H9 (cell line): ENCODE data around the gene MND1. TPM values are rescaled to one million over a fixed set of nuclear protein-coding genes. Genes with fewer than 3 reads are reported as not detected.

Experiments used
- DNase-seq: peaks from one replicate; pipeline ENCODE4 v3.0.0-alpha.2; 2017
- H2AFZ ChIP-seq: one replicate; pipeline ENCODE4 v1.6.1; 2013; ENCODE audit warnings: mild to moderate bottlenecking, low read length, control low read depth, moderate library complexity
- H2AK5ac ChIP-seq: 2 replicates; pipeline ENCODE4 v1.6.1; 2013; ENCODE audit warnings: low read length, control low read depth, mixed read lengths; ENCODE audit not compliant: insufficient read length
- H2BK120ac ChIP-seq: one replicate; pipeline ENCODE4 v1.6.1; 2013; ENCODE audit warnings: low read depth, mild to moderate bottlenecking, low read length, control low read depth, inconsistent platforms; ENCODE audit not compliant: poor library complexity, severe bottlenecking
- H2BK12ac ChIP-seq: 2 replicates; pipeline ENCODE4 v1.6.1; 2013; ENCODE audit warnings: low read length, control low read depth, mixed read lengths, low read depth; ENCODE audit not compliant: insufficient read length
- H2BK15ac ChIP-seq: 2 replicates; pipeline ENCODE4 v1.6.1; 2013; ENCODE audit warnings: low read depth, low read length, control low read depth
- H2BK20ac ChIP-seq: one replicate; pipeline ENCODE4 v1.6.1; 2013; ENCODE audit warnings: low read depth, mild to moderate bottlenecking, low read length, control low read depth, inconsistent platforms; ENCODE audit not compliant: poor library complexity, severe bottlenecking
- H2BK5ac ChIP-seq: 2 replicates; pipeline ENCODE4 v1.6.1; 2013; ENCODE audit warnings: low read length, control low read depth, mixed read lengths; ENCODE audit not compliant: insufficient read length
- H3K14ac ChIP-seq: 2 replicates; pipeline ENCODE4 v1.6.1; 2013; ENCODE audit warnings: low read length, control low read depth; ENCODE audit not compliant: insufficient read depth
- H3K18ac ChIP-seq: 2 replicates; pipeline ENCODE4 v1.6.1; 2013; ENCODE audit warnings: low read depth, mild to moderate bottlenecking, mixed read lengths, low read length, control low read depth; ENCODE audit not compliant: insufficient read length
- H3K23ac ChIP-seq: 2 replicates; pipeline ENCODE4 v1.6.1; 2013; ENCODE audit warnings: low read length, control low read depth, mixed read lengths, low read depth; ENCODE audit not compliant: insufficient read length
- H3K23me2 ChIP-seq: 2 replicates; pipeline ENCODE4 v1.6.1; 2013; ENCODE audit warnings: low read depth, mild to moderate bottlenecking, mixed read lengths, low read length, control low read depth; ENCODE audit not compliant: insufficient read length, poor library complexity, severe bottlenecking
- H3K27ac ChIP-seq: 2 replicates; pipeline ENCODE4 v1.5.1; 2013; ENCODE audit warnings: low read length, control low read depth, mixed read lengths, low read depth; ENCODE audit not compliant: insufficient read length
- H3K27me3 ChIP-seq: 2 replicates; pipeline ENCODE4 v1.6.1; 2013; ENCODE audit warnings: low read length, control low read depth, inconsistent platforms; ENCODE audit not compliant: insufficient read depth
- H3K4ac ChIP-seq: 2 replicates; pipeline ENCODE4 v1.6.1; 2013; ENCODE audit warnings: low read depth, mild to moderate bottlenecking, control low read depth, inconsistent platforms, low read length, moderate library complexity
- H3K4me1 ChIP-seq: 2 replicates; pipeline ENCODE4 v1.6.1; 2013; ENCODE audit warnings: low read length, control low read depth, inconsistent platforms; ENCODE audit not compliant: insufficient read depth
- H3K4me2 ChIP-seq: 2 replicates; pipeline ENCODE4 v1.6.1; 2013; ENCODE audit warnings: low read length, control low read depth, mixed read lengths; ENCODE audit not compliant: insufficient read length, insufficient read depth
- H3K56ac ChIP-seq: 2 replicates; pipeline ENCODE4 v1.6.1; 2013; ENCODE audit warnings: low read depth, mild to moderate bottlenecking, mixed read lengths, low read length, control low read depth; ENCODE audit not compliant: insufficient read length
- H3K79me1 ChIP-seq: 2 replicates; pipeline ENCODE4 v1.6.1; 2013; ENCODE audit warnings: low read depth, mild to moderate bottlenecking, moderate library complexity, low read length, control low read depth, inconsistent platforms; ENCODE audit not compliant: insufficient read depth, poor library complexity, severe bottlenecking
- H3K79me2 ChIP-seq: 2 replicates; pipeline ENCODE4 v1.6.1; 2013; ENCODE audit warnings: low read length, control low read depth, inconsistent platforms; ENCODE audit not compliant: insufficient read depth
- H3K9ac ChIP-seq: 2 replicates; pipeline ENCODE4 v1.6.1; 2013; ENCODE audit warnings: low read length, control low read depth, mixed read lengths; ENCODE audit not compliant: insufficient read length; ENCODE audit errors: extremely low read depth
- H3K9me3 ChIP-seq: one replicate; pipeline ENCODE4 v1.6.1; 2013; ENCODE audit warnings: low read depth, low read length, inconsistent platforms; ENCODE audit not compliant: control insufficient read depth
- H3T11ph ChIP-seq: one replicate; pipeline ENCODE4 v1.6.1; 2013; ENCODE audit warnings: mild to moderate bottlenecking, low read length, control low read depth, inconsistent platforms
- H4K20me1 ChIP-seq: one replicate; pipeline ENCODE4 v1.6.1; 2013; ENCODE audit not compliant: control insufficient read depth, insufficient read length, insufficient read depth
- H4K5ac ChIP-seq: 2 replicates; pipeline ENCODE4 v1.6.1; 2013; ENCODE audit warnings: low read depth, mild to moderate bottlenecking, mixed read lengths, low read length, control low read depth; ENCODE audit not compliant: insufficient read length
- H4K8ac ChIP-seq: replicated peaks from 2 replicates; pipeline ENCODE4 v1.6.1; 2013; ENCODE audit warnings: low read length, control low read depth, mixed read lengths, low read depth; ENCODE audit not compliant: insufficient read length
- H4K91ac ChIP-seq: 2 replicates; pipeline ENCODE4 v1.6.1; 2013; ENCODE audit warnings: low read depth, mild to moderate bottlenecking, moderate library complexity, mixed read lengths, low read length, control low read depth; ENCODE audit not compliant: insufficient read length
- H3K27ac Mint-ChIP-seq, 3 experiments: 2 replicates in 2 of 3; 3 replicates in 1 of 3; pipeline ENCODE4 v1.8.0; 2020 to 2021; ENCODE audit warnings: mixed read lengths in 3 of 3, mild to moderate bottlenecking in 1 of 3, moderate library complexity in 1 of 3
- H3K27me3 Mint-ChIP-seq: 2 replicates; pipeline ENCODE4 v1.8.0; 2021; ENCODE audit warnings: low read depth, mild to moderate bottlenecking, moderate library complexity, mixed read lengths
- H3K36me3 Mint-ChIP-seq, 3 experiments: 2 replicates in 2 of 3; 3 replicates in 1 of 3; pipeline ENCODE4 v1.8.0; 2020 to 2021; ENCODE audit warnings: low read depth in 3 of 3, mixed read lengths in 3 of 3; ENCODE audit not compliant: insufficient read depth in 1 of 3
- H3K4me1 Mint-ChIP-seq, 2 experiments: 2 replicates each; pipeline ENCODE4 v1.8.0; 2020; ENCODE audit warnings: mixed read lengths in 2 of 2
- H3K4me3 Mint-ChIP-seq, 2 experiments: 2 replicates in 1 of 2; 3 replicates in 1 of 2; pipeline ENCODE4 v1.8.0; 2020 to 2021; ENCODE audit warnings: mild to moderate bottlenecking in 2 of 2, mixed read lengths in 2 of 2, moderate library complexity in 1 of 2
- H3K9me3 Mint-ChIP-seq, 2 experiments: 2 replicates in 1 of 2; 3 replicates in 1 of 2; pipeline ENCODE4 v1.8.0; 2020; ENCODE audit warnings: mild to moderate bottlenecking in 2 of 2, mixed read lengths in 2 of 2, moderate library complexity in 1 of 2
- CTCF ChIP-seq: fragments of 200-600 bp; sonication (generic); conservative IDR thresholded peaks from 3 replicates; pipeline ENCODE4 v1.8.0; 2021; ENCODE audit warnings: antibody characterized with exemption, mild to moderate bottlenecking
- WGBS: extraction: QIAGEN DNeasy Blood & Tissue Kit; methylation state at CpG from one replicate; pipeline ENCODE4 v1.1.7; 2013; ENCODE audit warnings: missing lambda C conversion rate, low lambda C conversion rate, mixed read lengths; ENCODE audit not compliant: insufficient read length; ENCODE audit errors: extremely low coverage; 5-methylcytosine and 5-hydroxymethylcytosine counted together
- total RNA-seq: library from RNA; stranded (reverse); gene quantifications from 2 replicates; pipeline ENCODE4 v1.2.1, GENCODE V29; 2021

Gene MND1
- total RNA-seq, 1 experiment from 2014 or later, result 21.0 TPM

GRCh38 chr4:153326513-153326912, 18.0 kb upstream of the MND1 start:
- WGBS, result no CpG with 5 or more reads among the region's 11 CpGs
- no peak overlapping the region for H3K9ac ChIP-seq
- no peak overlapping the region for H3K56ac ChIP-seq
- no peaks in the 10 kb centered on the region for H3K79me1 ChIP-seq
- H3K79me2 ChIP-seq, result no peaks in the 10 kb centered on the region
- no peak for TF ChIP-seq CTCF
- no peak overlapping the region for H2BK5ac ChIP-seq
- H3K18ac ChIP-seq, result no peak overlapping the region
- no peak overlapping the region for H2BK20ac ChIP-seq
- Mint-ChIP-seq H3K4me3 (no peak overlapping the region), H3K9me3 (no peaks in the 10 kb centered on the region), H3K36me3 (peaks cover 0 to 34% (median 9%) of the 10 kb centered on the region in 3 experiments; a peak in 5 of 7 replicates), H3K4me1 (no peaks in the 10 kb centered on the region), H3K27me3 (no peaks in the 10 kb centered on the region), H3K27ac (no peak overlapping the region)
- H3K27ac ChIP-seq, result no peak overlapping the region
- no peaks in the 10 kb centered on the region for H3K9me3 ChIP-seq
- H3K4ac ChIP-seq, result no peak overlapping the region
- no peaks in the 10 kb centered on the region for H4K20me1 ChIP-seq
- H2BK12ac ChIP-seq, result no peak overlapping the region
- no peak overlapping the region for H2BK120ac ChIP-seq
- H4K8ac ChIP-seq, result no peak overlapping the region
- H2BK15ac ChIP-seq, result no peak overlapping the region
- H2AFZ ChIP-seq, result no peak overlapping the region
- no peak for DNase-seq
- no peak overlapping the region for H4K91ac ChIP-seq
- no peak overlapping the region for H4K5ac ChIP-seq
- H3K4me1 ChIP-seq, result no peaks in the 10 kb centered on the region
- H3T11ph ChIP-seq, result no peak overlapping the region
- H3K23me2 ChIP-seq, result no peaks in the 10 kb centered on the region
- no peak overlapping the region for H3K23ac ChIP-seq
- no peak overlapping the region for H3K14ac ChIP-seq
- no peak overlapping the region for H3K4me2 ChIP-seq
- H3K27me3 ChIP-seq, result no peaks in the 10 kb centered on the region
- H2AK5ac ChIP-seq, result no peak overlapping the region
